ENCODE data around the gene SLC13A5. TPM values are rescaled to one million over a fixed set of nuclear protein-coding genes. Genes with fewer than 3 reads are reported as not detected.

SLC13A5 gene
- total RNA-seq, 1 experiment from 2014 or later: 0.92 TPM

DNA sequence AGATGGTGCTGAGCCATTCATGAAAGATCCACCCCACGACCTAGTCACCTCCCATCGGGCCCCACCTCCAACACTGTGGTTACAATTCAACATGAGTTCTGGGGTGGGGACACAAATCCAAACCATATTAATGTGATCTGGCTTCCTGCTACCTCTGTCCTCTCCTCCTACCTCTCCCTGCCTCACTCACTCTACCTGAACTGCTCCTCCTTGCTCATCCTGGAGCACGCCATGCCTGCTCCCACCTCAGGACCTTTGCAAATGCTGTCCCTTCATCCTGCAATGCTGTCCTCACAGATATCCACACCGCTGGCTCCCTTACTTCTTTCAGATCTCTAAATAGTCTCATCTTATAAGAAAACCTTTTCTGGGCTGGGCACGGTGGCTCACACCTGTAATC, 10.8 kb upstream of the SLC13A5 start:
- Histone ChIP-seq H3F3A (ENCODE audit: insufficient read depth, low read depth) (no peaks in the 10 kb centered on the region), H3K79me2 (ENCODE audit: low read depth) (no peaks in the 10 kb centered on the region), H3K4me1 (replicated peaks; ENCODE audit: insufficient read depth) (no peaks in the 10 kb centered on the region), H3K27me3 (ENCODE audit: insufficient read depth, low read depth) (0 out of 2 replicates have a peak, but pooled peaks cover 8% of the 10 kb centered on the region), H3K36me3 (ENCODE audit: low read depth) (no peaks in the 10 kb centered on the region), H2AFZ (no peak overlapping the region), H3K4me3 (no peak overlapping the region), H3K9me3 (ENCODE audit: insufficient read depth, low read depth) (no peaks in the 10 kb centered on the region), H3K27ac (no peak overlapping the region), H3K9me2 (ENCODE audit: insufficient read depth) (no peaks in the 10 kb centered on the region), H4K20me1 (ENCODE audit: insufficient read depth) (no peaks in the 10 kb centered on the region), H3K4me2 (no peak overlapping the region)
- TF ChIP-seq CTCF (conservative IDR thresholded peaks at IDR 0.05): no peak
- TF ChIP-seq EZH2 (IDR thresholded peaks at IDR 0.05; ENCODE audit: low read depth): no peak
- no peak for DNase-seq
- CTCF ChIA-PET: no interaction called here
- POLR2A ChIA-PET (ENCODE audit: unreplicated experiment): no interaction called here
- intact Hi-C loops (cut with micrococcal nuclease; ENCODE audit: unreplicated experiment): no loop called here
- BruUV-seq (replicated peaks): no TSS peak

- Histone ChIP-seq H4K20me1 (ENCODE audit: insufficient read depth) (no peaks in the 10 kb centered on the region), H3K4me2 (no peak overlapping the region), H2AFZ (no peak overlapping the region), H3K9me3 (ENCODE audit: insufficient read depth, low read depth) (peaks cover 4% of the 10 kb centered on the region; the same call in 1 of the 2 replicates), H3K4me1 (replicated peaks; ENCODE audit: insufficient read depth) (no peaks in the 10 kb centered on the region), H3K27ac (no peak overlapping the region), H3K79me2 (ENCODE audit: low read depth) (no peaks in the 10 kb centered on the region), H3F3A (ENCODE audit: insufficient read depth, low read depth) (no peaks in the 10 kb centered on the region), H3K4me3 (no peak overlapping the region), H3K9me2 (ENCODE audit: insufficient read depth) (no peaks in the 10 kb centered on the region), H3K36me3 (ENCODE audit: low read depth) (no peaks in the 10 kb centered on the region), H3K27me3 (ENCODE audit: insufficient read depth, low read depth) (0 out of 2 replicates have a peak, but pooled peaks cover 8% of the 10 kb centered on the region)
- DNase-seq: no peak
- TF ChIP-seq EZH2 (IDR thresholded peaks at IDR 0.05; ENCODE audit: low read depth): no peak
- no peak for TF ChIP-seq CTCF (conservative IDR thresholded peaks at IDR 0.05)
- ChIA-PET CTCF (no interaction called here), POLR2A (ENCODE audit: unreplicated experiment) (no interaction called here)
- intact Hi-C loops (cut with micrococcal nuclease; ENCODE audit: unreplicated experiment): no loop called here
- no TSS peak for BruUV-seq (replicated peaks)
These were observed 8.6 kb upstream of the SLC13A5 start for GRCh38 chr17:6721744-6722143.

DNA sequence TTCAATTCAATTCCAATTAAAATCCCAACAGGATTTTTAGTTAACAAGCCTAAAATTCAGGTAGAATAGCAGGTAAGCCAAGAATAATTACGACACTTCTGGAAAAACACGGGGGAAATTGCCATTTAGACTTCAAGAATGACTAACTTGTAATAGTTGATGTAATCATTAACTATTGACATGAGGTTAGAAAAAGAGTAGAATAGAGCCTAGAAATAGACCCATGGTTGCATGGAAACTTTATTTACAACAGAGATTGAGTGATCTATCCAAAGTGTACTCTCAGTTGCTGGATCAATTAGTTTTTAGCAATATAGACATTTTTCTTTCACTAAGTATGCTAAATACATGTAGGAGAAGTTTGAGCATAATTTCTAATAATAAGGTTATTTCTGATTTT, 3.6 kb upstream of the SLC13A5 start:
- no peak overlapping the region for H3K4me3 ChIP-seq
- POLR2A ChIA-PET (ENCODE audit: unreplicated experiment): no interaction called here
- H2AFZ ChIP-seq: no peak overlapping the region
- H3F3A ChIP-seq (ENCODE audit: insufficient read depth, low read depth): no peaks in the 10 kb centered on the region
- CTCF ChIA-PET: no interaction called here
- no peaks in the 10 kb centered on the region for H3K79me2 ChIP-seq (ENCODE audit: low read depth)
- H3K9me3 ChIP-seq (ENCODE audit: insufficient read depth, low read depth): peaks cover 4% of the 10 kb centered on the region; the same call in 1 of the 2 replicates
- TF ChIP-seq EZH2 (IDR thresholded peaks at IDR 0.05; ENCODE audit: low read depth): no peak
- no peak for TF ChIP-seq CTCF (conservative IDR thresholded peaks at IDR 0.05)
- no peak for DNase-seq
- H3K27ac ChIP-seq: no peak overlapping the region
- no peaks in the 10 kb centered on the region for H4K20me1 ChIP-seq (ENCODE audit: insufficient read depth)
- no peaks in the 10 kb centered on the region for H3K27me3 ChIP-seq (ENCODE audit: insufficient read depth, low read depth)
- H3K4me1 ChIP-seq (replicated peaks; ENCODE audit: insufficient read depth): no peaks in the 10 kb centered on the region
- intact Hi-C loops (cut with micrococcal nuclease; ENCODE audit: unreplicated experiment): no loop called here
- no peaks in the 10 kb centered on the region for H3K36me3 ChIP-seq (ENCODE audit: low read depth)
- BruUV-seq (replicated peaks): no TSS peak
- H3K9me2 ChIP-seq (ENCODE audit: insufficient read depth): no peaks in the 10 kb centered on the region
- no peak overlapping the region for H3K4me2 ChIP-seq
